OCI-LY7 (cell line): ENCODE data around the gene NXN.

Source experiments
- CTCF ChIP-seq: fragments of 200-600 bp; sonication (generic); conservative IDR thresholded peaks from 2 replicates; pipeline ENCODE4 v1.5.1; 2014; ENCODE audit warnings: mild to moderate bottlenecking, antibody characterized with exemption, low read length, moderate library complexity, mixed read lengths
- EZH2phosphoT487 ChIP-seq: fragments of 200-600 bp; sonication (generic); IDR thresholded peaks from 2 replicates; pipeline ENCODE4 v1.6.1; 2018; ENCODE audit warnings: low read depth, borderline replicate concordance, mild to moderate bottlenecking, mixed run types, antibody characterized with exemption, low read length, moderate library complexity, mixed read lengths

- TF ChIP-seq CTCF: no peak
- no peak for TF ChIP-seq EZH2phosphoT487
These were observed 29.8 kb downstream of the NXN start for GRCh38 chr17:949623-950303.
